ENCODE data around the gene RXRA.

GRCh38 chr9:134315716-134316448, 10.4 kb upstream of the RXRA start:
- TF ChIP-seq POLR2A (IDR thresholded peaks at IDR 0.05) (no peak), CTCF (IDR thresholded peaks at IDR 0.05) (no peak)

Data from adrenal gland (tissue), 5 donors.